ENCODE data around the gene BAD.

Gene BAD

DNA sequence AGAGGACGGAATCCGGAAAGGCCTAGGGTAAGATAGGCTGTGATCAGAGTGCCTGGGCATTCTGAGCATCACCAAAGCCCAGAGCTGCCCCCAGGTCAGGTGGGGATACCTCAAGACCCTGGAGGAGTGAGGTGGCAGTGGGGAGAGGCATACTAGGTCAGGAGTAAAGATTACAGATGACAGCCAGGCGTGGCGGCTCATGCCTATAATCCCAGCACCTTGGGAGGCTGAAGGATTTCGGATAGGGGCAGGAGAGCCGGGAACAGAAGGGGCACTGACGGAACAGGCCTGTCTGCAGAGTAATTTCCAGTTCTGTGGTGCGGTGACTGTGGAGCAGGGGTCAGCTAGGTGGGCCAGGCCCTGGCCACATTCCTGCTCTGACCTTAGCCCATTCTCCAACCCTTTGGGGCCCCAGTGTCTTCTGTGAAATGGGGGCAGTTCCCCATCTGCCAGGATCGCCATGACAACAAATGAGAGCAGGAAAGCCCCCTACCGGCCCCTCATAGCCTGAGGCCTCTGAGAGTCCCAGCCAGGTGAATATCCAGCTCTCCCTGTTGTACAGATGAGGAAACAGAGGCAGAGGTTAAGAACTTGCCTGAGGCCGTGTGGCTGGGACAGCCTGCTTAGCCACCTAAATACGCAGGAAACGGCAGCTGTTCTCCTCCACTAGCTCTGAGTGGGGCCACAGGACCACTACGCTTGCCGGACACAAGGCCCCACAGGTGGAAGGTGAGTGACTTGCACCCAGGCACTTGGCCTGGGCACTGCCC, 9.2 kb downstream of the BAD start:
- DNase-seq = no peak

GRCh38 chr11:64269540-64270220, 14.8 kb downstream of the BAD start:
- DNase-seq = peak; percentile 99

DNA sequence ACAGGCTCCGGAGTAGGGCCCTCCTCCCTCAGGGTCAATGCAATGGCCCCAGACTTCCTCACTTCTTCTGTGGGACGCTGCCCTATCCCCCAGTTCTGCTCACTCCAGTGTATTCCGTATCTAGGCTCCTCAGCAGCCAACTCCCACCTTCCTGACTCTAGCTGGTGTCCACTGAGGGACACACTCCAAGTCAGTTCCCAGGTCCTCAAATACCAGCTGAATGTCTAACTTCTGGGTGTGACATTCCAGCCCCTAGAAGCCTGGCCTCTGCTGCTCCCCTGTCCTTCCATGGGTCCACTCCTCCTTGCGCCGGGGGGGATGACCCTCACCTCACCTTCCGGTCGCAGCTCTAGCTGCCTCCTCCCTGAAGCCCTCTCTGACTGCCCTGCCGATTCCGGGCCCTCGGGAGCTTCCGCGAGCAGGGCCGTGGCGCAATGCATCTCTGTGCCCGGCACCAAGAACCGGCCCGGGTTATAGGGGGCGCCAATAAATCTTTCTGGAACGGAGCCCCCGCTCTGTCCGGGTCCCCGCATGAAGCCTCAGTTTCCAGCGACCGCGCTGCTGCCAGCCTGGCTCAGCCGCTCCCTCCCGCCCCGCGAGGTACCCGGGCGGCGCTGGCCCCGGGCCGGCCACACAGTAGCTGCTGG, 15.4 kb downstream of the BAD start:
- peak; percentile 81 for DNase-seq

DNA sequence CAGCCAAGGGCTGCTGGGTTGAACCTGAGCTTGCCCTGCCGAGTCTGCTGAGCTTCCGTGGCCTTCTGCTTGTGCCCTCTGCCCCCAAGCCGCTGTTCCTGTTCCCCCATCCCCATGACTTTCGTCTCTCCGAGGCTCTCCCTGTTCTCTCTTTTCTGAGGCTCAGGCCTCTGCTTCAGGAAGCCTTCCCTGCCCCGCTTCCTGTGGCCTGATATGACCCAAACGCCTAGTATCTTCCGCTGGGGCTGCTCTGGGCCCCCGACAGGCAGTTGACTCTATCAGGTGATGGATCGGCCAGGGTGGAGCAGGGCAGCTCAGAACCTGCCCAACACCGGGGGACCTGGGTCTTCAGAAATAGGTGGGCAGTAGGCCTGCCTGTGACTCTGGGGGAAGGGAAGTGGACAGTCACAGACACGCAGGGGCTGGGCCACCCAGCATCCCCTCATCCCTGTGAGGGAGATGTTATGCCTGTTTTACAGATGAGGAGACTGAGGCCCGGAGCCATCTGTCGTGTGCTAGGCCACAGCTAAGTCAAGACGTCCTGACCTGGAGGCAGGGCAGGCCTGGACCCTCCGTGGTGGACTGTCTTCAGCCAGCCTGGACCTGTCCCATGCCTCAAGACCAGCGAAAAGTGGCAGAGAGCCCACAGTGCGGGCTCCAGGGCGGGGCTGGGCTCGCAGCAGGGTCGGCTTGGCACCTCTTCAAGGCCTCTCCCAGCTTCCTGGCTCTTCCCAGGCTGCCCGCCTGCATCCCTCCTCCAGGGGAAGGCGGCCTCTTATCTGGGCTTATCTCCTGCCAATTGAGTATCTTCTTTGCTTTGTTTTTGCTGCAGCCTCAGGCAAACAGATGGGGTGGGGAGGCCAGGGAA, 16.2 kb downstream of the BAD start:
- no peak for DNase-seq

GRCh38 chr11:64267207-64267945, 17.1 kb downstream of the BAD start:
- DNase-seq = no peak

DNA sequence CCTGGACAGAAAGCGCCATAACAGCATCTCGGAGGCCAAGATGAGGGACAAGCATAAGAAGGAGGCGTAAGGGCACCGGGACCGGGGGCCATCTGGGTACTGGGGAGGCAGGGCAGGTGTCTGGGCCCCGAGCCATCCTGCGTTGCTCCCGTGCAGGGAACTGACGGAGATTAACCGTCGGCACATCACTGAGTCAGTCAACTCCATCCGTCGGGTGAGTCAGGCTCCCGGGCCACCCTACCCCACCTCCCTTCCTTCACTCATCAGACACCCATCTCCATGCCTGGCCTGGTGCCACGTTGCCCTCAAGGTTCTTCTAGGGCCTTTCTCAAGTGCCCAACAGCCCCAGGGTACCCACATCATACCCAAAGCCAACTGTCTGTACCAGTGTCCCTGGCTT, 18.1 kb downstream of the BAD start:
- no peak for DNase-seq

GRCh38 chr11:64265176-64266160, 19.0 kb downstream of the BAD start:
- DNase-seq = no peak

DNA sequence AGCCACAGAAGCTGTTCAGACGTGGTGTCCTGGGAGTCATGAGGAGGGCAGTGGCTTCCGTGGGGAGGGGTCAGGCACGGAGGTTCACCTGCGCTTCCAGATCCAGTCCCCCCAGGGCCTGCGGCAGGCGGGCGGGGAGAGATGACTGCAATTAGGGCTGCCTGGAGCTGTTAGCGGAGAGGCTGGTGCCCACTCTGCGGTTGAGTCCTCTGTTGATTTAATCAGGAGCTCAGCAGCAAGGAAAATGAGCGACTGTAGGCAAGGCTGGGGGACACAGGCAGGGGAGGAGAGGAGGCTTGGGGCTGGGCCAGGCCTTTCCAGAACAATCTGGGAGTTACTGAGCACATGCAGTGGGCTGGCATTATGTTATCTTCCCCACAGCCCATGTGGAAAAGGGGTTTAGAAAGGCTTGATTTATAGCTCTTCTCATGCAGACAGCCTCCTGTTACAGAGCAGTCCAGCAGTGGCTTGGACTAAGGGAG, 20.1 kb downstream of the BAD start:
- DNase-seq = no peak

GRCh38 chr11:64263947-64264317, 20.5 kb downstream of the BAD start:
- DNase-seq = no peak

- DNase-seq = no peak
These were observed 21.2 kb downstream of the BAD start for GRCh38 chr11:64263021-64263946.

DNA sequence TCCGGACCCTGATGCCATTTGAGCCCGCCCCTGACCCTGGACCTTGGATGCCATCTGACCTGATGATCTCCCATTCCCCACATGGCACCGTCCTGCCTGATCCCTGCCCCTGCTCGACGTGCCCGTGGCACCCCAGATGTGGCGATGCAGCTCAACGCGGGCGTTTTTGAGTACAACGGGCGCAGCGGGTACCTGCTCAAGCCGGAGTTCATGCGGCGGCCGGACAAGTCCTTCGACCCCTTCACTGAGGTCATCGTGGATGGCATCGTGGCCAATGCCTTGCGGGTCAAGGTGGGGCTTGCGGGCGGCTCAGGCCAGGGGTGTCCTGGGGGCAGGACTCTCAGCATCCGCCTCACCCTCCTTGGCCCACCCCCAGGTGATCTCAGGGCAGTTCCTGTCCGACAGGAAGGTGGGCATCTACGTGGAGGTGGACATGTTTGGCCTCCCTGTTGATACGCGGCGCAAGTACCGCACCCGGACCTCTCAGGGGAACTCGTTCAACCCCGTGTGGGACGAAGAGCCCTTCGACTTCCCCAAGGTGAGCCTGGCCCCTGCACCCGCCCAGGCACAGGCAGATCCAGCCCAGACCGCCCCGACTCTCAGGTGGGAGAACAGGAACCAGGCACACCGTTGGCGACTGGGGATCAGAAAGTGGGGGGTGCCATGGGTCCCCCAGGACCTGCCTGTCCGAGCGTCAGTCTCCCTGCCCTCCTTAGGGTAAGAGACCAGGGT, 22.0 kb downstream of the BAD start:
- no peak for DNase-seq

- DNase-seq = no peak
These were observed 22.8 kb downstream of the BAD start for GRCh38 chr11:64261556-64262080.

DNA sequence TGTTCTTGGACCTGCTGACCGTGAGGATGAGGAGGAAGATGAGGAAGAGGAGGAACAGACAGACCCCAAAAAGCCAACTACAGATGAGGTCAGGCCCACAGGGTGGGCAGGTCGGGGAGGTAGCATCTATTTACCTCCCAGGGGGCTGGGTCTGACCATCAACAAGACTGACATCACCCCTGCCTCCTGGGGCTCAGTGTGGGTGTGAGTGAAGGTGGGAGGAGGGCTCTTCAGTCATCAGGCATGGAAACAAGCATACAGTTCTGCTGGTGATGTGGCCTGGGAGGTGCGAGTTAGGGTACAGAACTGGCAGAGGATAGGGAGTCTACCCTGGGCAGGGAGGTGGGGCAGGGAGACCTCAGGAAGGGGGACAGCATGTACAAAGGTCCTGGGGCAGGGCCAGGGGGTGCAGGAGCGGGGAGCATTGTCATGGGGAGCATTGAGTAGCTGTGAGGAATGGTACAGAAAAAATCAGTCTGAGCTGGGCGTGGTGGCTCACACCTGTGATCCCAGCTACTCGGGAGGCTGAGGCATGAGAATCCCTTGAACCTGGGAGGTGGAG, 24.2 kb downstream of the BAD start:
- DNase-seq = no peak

DNA sequence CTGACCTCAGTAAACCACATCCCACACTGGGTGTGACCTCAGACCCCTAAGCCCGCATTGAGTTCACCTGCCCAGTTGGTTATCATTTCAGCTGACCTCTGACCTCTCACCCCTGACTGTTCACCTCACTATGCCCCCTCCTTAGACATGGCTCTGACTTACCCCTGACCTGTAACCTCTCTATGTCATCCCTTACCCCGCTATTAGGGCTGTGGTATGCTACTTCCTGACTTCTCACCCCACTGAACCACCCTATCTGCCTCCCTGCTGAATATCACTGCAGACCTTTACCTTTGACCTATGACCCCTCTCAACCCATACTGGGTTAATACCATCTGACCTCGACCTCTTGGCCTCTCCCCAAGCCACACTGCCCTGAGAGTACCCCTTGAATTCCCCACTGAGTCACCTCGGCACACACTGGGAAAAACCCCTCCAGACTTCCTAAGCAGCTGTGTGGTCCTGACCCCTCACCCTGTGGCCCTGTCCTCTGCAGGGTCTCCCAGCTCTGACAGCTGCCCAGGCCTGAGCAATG, 24.9 kb downstream of the BAD start:
- no peak for DNase-seq

DNA sequence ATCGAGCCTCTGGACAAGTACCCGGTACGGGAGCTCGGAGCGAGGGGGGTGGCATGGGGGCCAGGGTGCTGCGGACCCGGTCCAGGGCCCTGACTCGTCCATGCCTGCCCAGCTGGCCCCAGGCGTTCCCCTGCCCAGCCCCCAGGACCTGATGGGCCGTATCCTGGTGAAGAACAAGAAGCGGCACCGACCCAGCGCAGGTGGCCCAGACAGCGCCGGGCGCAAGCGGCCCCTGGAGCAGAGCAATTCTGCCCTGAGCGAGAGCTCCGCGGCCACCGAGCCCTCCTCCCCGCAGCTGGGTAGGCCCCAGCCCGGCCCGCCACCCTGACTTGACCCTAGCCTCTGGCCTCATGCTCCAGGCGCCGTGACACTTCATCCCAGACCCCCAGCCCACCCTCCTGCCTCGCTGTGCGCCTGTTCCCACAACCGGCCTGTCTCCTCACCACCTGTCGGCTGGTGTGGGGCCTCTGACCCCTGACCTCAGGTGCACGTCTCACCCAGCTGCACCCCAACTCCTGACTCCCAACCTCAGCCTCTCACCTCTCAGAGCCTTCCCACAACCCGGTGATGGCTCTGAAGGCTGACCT, 25.4 kb downstream of the BAD start:
- DNase-seq = no peak

GRCh38 chr11:64258356-64258755, 26.1 kb downstream of the BAD start:
- DNase-seq = no peak

DNA sequence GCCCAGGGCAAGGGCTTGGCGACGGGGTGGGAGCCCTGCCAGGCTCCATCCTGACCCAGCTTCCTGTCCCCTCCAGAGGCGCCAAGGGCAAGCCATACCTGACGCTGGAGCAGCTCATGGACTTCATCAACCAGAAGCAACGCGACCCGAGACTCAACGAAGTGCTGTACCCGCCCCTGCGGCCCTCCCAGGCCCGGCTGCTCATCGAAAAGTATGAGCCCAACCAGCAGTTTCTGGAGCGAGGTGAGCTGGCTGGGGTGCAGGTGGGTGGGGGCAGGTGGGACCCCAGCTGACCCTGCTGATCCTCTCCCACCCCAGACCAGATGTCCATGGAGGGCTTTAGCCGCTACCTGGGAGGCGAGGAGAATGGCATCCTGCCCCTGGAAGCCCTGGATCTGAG, 28.2 kb downstream of the BAD start:
- no peak for DNase-seq

Data from OCI-M1 (cell line).